ENCODE data around the gene SEPSECS.

The SEPSECS gene

DNA sequence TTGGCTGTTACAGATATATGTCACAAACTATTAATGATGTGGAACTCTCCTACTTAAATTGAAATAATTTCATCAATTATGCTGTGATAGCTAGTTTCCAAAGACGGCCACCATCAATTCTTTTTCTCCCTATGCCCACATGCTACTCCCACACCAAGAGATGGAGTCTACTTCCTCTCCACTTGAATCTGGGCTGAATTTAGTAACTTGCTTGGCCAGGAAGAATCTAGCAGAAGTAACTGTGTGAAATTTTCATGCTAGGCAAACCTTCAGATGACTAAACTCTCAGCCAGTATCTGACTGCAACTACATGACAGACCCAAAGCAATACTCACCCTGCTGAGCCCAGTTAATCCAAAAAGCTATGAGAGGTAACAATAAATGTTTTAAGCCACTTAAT is 3.2 kb downstream of the SEPSECS start:
- WGBS (ENCODE audit: insufficient coverage, insufficient read length), result no CpG with 5 or more reads among the region's 1 CpG
- no peak overlapping the region for H3K27ac ChIP-seq (ENCODE audit: low read length)
- H3K4me3 ChIP-seq (ENCODE audit: low read length), result no peak overlapping the region
- no peaks in the 10 kb centered on the region for H3K27me3 ChIP-seq (ENCODE audit: control insufficient read depth, insufficient read depth, low read length)
- H3K4me1 ChIP-seq (ENCODE audit: control insufficient read depth, insufficient read depth, low read length), result no peaks in the 10 kb centered on the region
- H3K9me3 ChIP-seq (ENCODE audit: control insufficient read depth, insufficient read depth, low read length), result no peaks in the 10 kb centered on the region
- no peak for DNase-seq (ENCODE audit: low read depth, low spot score)
- H3K36me3 ChIP-seq (ENCODE audit: control insufficient read depth, insufficient read depth, low read length), result no peaks in the 10 kb centered on the region; the same call in 1 of the 2 replicates

DNA sequence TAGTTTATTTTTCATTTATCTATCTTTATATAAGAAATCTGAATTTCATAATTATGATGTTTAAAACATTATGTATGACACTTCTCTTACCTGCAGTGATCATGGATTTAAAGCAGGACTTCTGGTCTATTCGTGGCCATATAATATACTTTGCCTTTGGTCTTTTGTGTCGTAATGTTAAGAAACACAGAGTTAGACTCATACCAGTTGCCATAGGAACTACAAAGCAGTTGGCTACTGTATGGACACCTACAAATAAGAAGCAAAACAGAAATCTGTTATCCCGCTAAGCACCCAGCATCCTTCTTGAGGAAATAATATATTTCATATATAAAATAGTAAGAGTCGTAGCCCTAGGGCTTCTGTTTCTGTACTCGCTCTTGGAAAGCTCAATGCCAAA is 4.3 kb downstream of the SEPSECS start:
- Histone ChIP-seq H3K27me3 (ENCODE audit: control insufficient read depth, insufficient read depth, low read length) (no peaks in the 10 kb centered on the region), H3K9me3 (ENCODE audit: control insufficient read depth, insufficient read depth, low read length) (no peaks in the 10 kb centered on the region), H3K4me1 (ENCODE audit: control insufficient read depth, insufficient read depth, low read length) (no peaks in the 10 kb centered on the region), H3K36me3 (ENCODE audit: control insufficient read depth, insufficient read depth, low read length) (no peaks in the 10 kb centered on the region; the same call in 1 of the 2 replicates), H3K27ac (ENCODE audit: low read length) (no peak overlapping the region), H3K4me3 (ENCODE audit: low read length) (no peak overlapping the region)
- no peak for DNase-seq (ENCODE audit: low read depth, low spot score)
- WGBS (ENCODE audit: insufficient coverage, insufficient read length), result no CpG with 5 or more reads among the region's 5 CpGs

DNA sequence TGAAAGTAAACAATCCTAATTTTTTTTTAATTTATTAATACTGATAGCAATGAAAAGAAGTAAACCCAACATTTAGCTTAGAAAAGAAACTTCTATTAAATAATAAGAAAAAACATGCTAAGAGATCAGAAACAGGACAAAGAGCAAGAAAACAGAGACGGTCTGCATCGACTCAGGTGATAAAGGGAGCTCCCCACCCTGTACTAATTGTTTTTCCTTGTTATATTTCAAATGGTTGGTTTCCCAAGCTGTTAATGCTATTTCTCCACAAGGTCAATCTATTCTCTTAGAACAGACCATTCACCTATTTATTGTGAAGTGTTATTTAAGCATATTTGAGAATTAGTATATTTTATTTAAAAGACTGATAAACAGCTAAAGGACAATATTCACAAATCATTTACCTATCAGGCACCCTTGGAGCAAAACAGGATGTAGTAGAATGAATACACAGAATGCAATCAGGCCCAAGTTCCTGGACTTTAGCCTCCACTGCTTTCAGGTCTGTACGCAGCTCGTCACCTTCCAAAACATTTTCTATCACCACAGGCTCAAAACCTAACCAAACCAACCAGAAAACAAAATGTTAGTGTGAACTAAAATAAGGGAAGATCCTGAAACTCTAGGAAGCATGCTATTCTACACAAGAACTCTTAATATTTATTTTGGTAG is 5.5 kb downstream of the SEPSECS start:
- Histone ChIP-seq H3K9me3 (ENCODE audit: control insufficient read depth, insufficient read depth, low read length) (no peaks in the 10 kb centered on the region), H3K27me3 (ENCODE audit: control insufficient read depth, insufficient read depth, low read length) (no peaks in the 10 kb centered on the region), H3K36me3 (ENCODE audit: control insufficient read depth, insufficient read depth, low read length) (no peaks in the 10 kb centered on the region; the same call in 1 of the 2 replicates), H3K4me1 (ENCODE audit: control insufficient read depth, insufficient read depth, low read length) (no peaks in the 10 kb centered on the region), H3K4me3 (ENCODE audit: low read length) (no peak overlapping the region), H3K27ac (ENCODE audit: low read length) (no peak overlapping the region)
- no peak for DNase-seq (ENCODE audit: low read depth, low spot score)
- WGBS (ENCODE audit: insufficient coverage, insufficient read length), result no CpG with 5 or more reads among the region's 4 CpGs

DNA sequence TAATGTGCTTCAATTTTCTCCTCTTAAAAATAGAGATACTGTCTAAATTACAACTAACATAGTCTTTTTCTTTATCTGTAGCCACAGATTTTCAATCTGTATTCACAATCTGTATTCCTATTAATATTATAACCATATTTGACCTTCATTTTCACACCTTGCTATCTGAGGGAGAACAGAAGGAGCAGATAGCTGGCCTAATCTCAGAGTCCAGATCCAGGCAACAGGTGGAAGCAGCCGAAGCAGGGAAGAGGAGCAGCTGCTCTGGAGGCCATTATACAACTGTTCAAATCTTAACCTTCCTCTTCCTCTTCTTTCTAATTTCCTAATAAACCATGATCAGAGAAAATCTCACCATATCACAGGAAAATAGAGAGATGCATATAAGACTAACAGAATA is 14.2 kb downstream of the SEPSECS start:
- H3K36me3 ChIP-seq (ENCODE audit: control insufficient read depth, insufficient read depth, low read length), result no peaks in the 10 kb centered on the region
- no peaks in the 10 kb centered on the region for H3K4me1 ChIP-seq (ENCODE audit: control insufficient read depth, insufficient read depth, low read length)
- H3K4me3 ChIP-seq (ENCODE audit: low read length), result no peak overlapping the region
- no peak for DNase-seq (ENCODE audit: low read depth, low spot score)
- no peaks in the 10 kb centered on the region for H3K9me3 ChIP-seq (ENCODE audit: control insufficient read depth, insufficient read depth, low read length)
- no peak overlapping the region for H3K27ac ChIP-seq (ENCODE audit: low read length)
- no peaks in the 10 kb centered on the region for H3K27me3 ChIP-seq (ENCODE audit: control insufficient read depth, insufficient read depth, low read length)
- no CpG with 5 or more reads among the region's 1 CpG for WGBS (ENCODE audit: insufficient coverage, insufficient read length)

DNA sequence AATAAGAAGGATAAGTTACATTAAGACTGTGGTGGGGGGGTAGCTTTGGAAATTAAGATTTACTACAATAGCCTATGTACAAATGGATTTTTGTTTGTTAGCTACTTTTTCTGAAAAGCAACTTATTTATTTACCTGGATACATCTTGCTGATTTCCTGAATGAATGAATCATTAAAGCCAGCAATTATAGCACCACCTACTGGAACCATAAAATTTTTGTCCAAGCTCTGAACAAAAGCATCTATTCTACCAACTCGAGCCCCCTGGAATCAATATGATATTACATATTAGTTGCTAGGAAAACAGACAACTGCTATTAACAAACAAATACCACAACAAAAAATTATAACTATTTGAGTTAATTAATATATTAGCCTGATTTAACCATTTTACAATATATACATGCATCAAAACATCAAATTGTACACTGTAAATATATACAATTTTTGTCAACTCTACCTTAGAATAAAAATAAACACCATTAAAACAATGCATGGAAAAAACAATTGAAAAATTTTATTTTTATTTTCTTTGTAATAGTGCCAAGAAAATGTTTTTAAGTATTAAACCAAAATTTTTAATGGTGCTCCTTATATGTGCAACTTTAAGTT is 15.3 kb downstream of the SEPSECS start:
- Histone ChIP-seq H3K36me3 (ENCODE audit: control insufficient read depth, insufficient read depth, low read length) (no peaks in the 10 kb centered on the region), H3K4me1 (ENCODE audit: control insufficient read depth, insufficient read depth, low read length) (no peaks in the 10 kb centered on the region), H3K27me3 (ENCODE audit: control insufficient read depth, insufficient read depth, low read length) (no peaks in the 10 kb centered on the region), H3K4me3 (ENCODE audit: low read length) (no peak overlapping the region), H3K27ac (ENCODE audit: low read length) (no peak overlapping the region), H3K9me3 (ENCODE audit: control insufficient read depth, insufficient read depth, low read length) (no peaks in the 10 kb centered on the region)
- no CpG with 5 or more reads among the region's 1 CpG for WGBS (ENCODE audit: insufficient coverage, insufficient read length)
- no peak for DNase-seq (ENCODE audit: low read depth, low spot score)

DNA sequence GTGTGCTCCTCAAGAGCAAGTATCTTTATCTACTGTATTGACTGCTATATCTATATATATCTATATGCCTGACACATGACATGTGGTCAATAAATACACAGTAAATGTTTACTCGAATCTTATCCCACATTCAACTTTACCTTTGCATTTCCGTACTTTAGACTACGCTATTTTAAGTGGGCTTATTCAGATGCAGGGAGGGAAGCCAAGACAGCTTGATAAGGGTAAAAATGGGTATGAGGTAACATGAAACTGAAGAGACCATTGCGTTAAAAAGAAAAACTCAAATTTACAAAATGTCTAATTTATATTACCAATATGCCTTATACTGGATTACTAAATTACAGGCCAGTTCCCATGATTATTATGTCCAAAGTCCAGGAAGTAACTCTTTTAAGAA is 17.8 kb downstream of the SEPSECS start:
- no peaks in the 10 kb centered on the region for H3K9me3 ChIP-seq (ENCODE audit: control insufficient read depth, insufficient read depth, low read length)
- H3K36me3 ChIP-seq (ENCODE audit: control insufficient read depth, insufficient read depth, low read length), result no peaks in the 10 kb centered on the region
- 100% methylated on average over 2 of the region's 4 CpGs for WGBS (ENCODE audit: insufficient coverage, insufficient read length)

DNA sequence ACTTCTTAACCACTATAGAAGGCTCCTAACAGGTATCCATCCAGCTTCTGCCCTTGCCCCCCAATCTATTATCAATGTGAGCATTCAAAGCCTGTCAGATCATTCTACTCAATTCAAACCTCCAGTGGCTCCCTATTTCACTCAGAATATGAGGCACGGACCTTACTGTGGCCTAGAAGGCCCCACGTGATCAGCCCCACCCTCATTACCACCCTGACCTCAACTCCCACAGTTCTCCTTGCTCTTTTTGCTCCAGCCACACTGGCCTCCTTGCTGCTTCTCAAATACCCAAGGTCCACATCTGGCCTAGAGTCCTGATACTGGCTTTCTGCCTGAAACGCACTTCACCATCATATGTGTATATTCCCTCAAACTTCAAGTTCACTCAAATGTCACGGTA is 18.7 kb downstream of the SEPSECS start:
- Histone ChIP-seq H3K36me3 (ENCODE audit: control insufficient read depth, insufficient read depth, low read length) (no peaks in the 10 kb centered on the region), H3K27me3 (ENCODE audit: control insufficient read depth, insufficient read depth, low read length) (no peaks in the 10 kb centered on the region), H3K4me3 (ENCODE audit: low read length) (no peak overlapping the region), H3K27ac (ENCODE audit: low read length) (no peak overlapping the region), H3K4me1 (ENCODE audit: control insufficient read depth, insufficient read depth, low read length) (no peaks in the 10 kb centered on the region), H3K9me3 (ENCODE audit: control insufficient read depth, insufficient read depth, low read length) (no peaks in the 10 kb centered on the region)
- DNase-seq (ENCODE audit: low read depth, low spot score), result no peak
- no CpG with 5 or more reads among the region's 4 CpGs for WGBS (ENCODE audit: insufficient coverage, insufficient read length)

More for the DNA sequence above, 17.8 kb downstream of the SEPSECS start:
- Histone ChIP-seq H3K4me3 (ENCODE audit: low read length) (no peak overlapping the region), H3K27me3 (ENCODE audit: control insufficient read depth, insufficient read depth, low read length) (no peaks in the 10 kb centered on the region), H3K4me1 (ENCODE audit: control insufficient read depth, insufficient read depth, low read length) (no peaks in the 10 kb centered on the region), H3K27ac (ENCODE audit: low read length) (no peak overlapping the region)
- DNase-seq (ENCODE audit: low read depth, low spot score), result no peak

DNA sequence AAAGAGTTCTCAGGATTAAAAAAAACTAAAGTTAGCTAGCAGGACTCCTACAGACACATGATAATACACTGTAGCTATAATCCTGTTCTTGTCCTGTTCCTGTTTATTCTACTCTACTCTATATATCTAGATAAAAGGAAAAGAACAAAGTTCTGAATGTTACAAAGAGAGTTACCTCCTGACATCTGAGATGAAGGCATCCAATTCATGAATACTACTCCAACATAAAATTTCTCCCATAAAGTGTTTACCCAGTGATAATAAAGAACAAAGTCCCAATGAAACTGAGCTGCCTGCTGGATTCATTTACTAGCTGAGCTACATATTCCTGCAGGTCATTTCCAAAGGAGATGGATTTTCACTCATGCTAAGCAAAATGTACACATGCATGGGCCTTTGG is 27.1 kb downstream of the SEPSECS start:
- Histone ChIP-seq H3K36me3 (ENCODE audit: control insufficient read depth, insufficient read depth, low read length) (no peaks in the 10 kb centered on the region), H3K4me1 (ENCODE audit: control insufficient read depth, insufficient read depth, low read length) (peaks cover 2% of the 10 kb centered on the region; the same call in 1 of the 2 replicates), H3K27ac (ENCODE audit: low read length) (no peak overlapping the region), H3K27me3 (ENCODE audit: control insufficient read depth, insufficient read depth, low read length) (no peaks in the 10 kb centered on the region), H3K9me3 (ENCODE audit: control insufficient read depth, insufficient read depth, low read length) (no peaks in the 10 kb centered on the region), H3K4me3 (ENCODE audit: low read length) (no peak overlapping the region)
- DNase-seq (ENCODE audit: low read depth, low spot score), result no peak

DNA sequence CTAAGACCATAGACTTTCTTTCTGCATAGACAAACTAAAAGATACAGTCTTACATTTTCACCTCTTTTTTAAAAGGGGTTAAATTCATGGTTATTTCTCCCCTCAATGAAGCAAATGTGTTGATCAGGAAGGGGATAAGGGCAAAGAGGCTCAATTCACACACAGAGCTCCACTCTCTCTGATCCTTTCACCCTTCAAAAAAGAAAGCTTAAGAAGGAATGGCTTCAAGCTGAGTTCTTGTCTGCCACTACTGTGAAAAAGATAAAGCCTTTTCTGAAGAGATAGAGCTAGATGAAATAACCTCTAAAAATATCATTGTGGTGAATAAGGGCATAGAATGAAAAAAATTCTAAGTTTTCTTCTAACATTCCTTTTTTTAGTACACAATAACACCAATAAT is 28.3 kb downstream of the SEPSECS start:
- DNase-seq (ENCODE audit: low read depth, low spot score), result peak; percentile 13
- no peak overlapping the region for H3K4me3 ChIP-seq (ENCODE audit: low read length)
- peaks cover 2% of the 10 kb centered on the region; the same call in 1 of the 2 replicates for H3K4me1 ChIP-seq (ENCODE audit: control insufficient read depth, insufficient read depth, low read length)
- H3K27me3 ChIP-seq (ENCODE audit: control insufficient read depth, insufficient read depth, low read length), result no peaks in the 10 kb centered on the region
- H3K36me3 ChIP-seq (ENCODE audit: control insufficient read depth, insufficient read depth, low read length), result no peaks in the 10 kb centered on the region
- no peak overlapping the region for H3K27ac ChIP-seq (ENCODE audit: low read length)
- H3K9me3 ChIP-seq (ENCODE audit: control insufficient read depth, insufficient read depth, low read length), result no peaks in the 10 kb centered on the region

DNA sequence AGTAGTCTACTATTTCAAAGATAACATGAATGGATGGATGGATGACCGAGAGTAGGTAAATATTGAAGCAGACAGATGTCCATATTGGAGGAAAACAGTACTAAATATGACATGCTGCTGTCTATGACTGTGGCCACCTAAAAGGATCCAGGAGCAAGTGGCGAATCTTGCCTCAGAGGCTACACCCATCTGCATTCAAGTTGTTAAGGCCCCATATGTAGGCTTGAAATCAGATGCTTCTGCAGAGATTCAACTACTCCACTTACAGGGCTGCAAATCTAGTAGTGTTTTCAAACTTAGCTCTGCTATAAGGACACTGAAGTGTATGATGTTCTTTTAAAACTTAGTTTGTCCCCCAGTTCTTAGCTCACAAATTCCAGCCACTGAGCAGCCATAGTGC is 28.9 kb downstream of the SEPSECS start:
- Histone ChIP-seq H3K27me3 (ENCODE audit: control insufficient read depth, insufficient read depth, low read length) (no peaks in the 10 kb centered on the region), H3K4me3 (ENCODE audit: low read length) (no peak overlapping the region), H3K9me3 (ENCODE audit: control insufficient read depth, insufficient read depth, low read length) (no peaks in the 10 kb centered on the region), H3K27ac (ENCODE audit: low read length) (no peak overlapping the region), H3K4me1 (ENCODE audit: control insufficient read depth, insufficient read depth, low read length) (peaks cover 2% of the 10 kb centered on the region; the same call in 1 of the 2 replicates), H3K36me3 (ENCODE audit: control insufficient read depth, insufficient read depth, low read length) (no peaks in the 10 kb centered on the region)
- WGBS (ENCODE audit: insufficient coverage, insufficient read length), result no CpG with 5 or more reads among the region's 2 CpGs
- no peak for DNase-seq (ENCODE audit: low read depth, low spot score)

DNA sequence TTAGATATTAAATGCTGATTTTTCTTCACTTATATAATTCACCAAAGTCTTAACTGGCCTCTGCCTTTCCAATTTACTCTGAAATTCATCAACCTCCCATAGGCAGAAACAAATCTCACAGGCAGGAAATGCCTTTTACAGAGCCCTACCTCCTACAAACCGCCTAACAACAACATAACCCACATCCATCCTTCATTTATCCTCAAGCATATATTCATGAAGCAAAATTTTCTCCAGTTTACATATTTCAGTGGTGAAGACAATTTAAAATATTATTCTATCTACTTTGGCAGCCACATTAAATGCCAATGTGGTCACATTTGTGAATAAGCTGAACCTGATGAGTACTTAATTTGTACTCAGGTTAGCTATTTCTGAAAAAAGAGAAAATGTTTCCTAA is 30.3 kb downstream of the SEPSECS start:
- no peak overlapping the region for H3K27ac ChIP-seq (ENCODE audit: low read length)
- no peaks in the 10 kb centered on the region for H3K9me3 ChIP-seq (ENCODE audit: control insufficient read depth, insufficient read depth, low read length)
- 100% methylated on average over 1 of the region's 1 CpG for WGBS (ENCODE audit: insufficient coverage, insufficient read length)
- H3K36me3 ChIP-seq (ENCODE audit: control insufficient read depth, insufficient read depth, low read length), result no peaks in the 10 kb centered on the region
- H3K4me3 ChIP-seq (ENCODE audit: low read length), result no peak overlapping the region
- no peaks in the 10 kb centered on the region for H3K27me3 ChIP-seq (ENCODE audit: control insufficient read depth, insufficient read depth, low read length)
- peaks cover 2% of the 10 kb centered on the region; the same call in 1 of the 2 replicates for H3K4me1 ChIP-seq (ENCODE audit: control insufficient read depth, insufficient read depth, low read length)
- no peak for DNase-seq (ENCODE audit: low read depth, low spot score)

All from iPS DF 6.9 (cell line).